HG03469 (cell line): ENCODE data around the gene BBS12.

Experiments
- ATAC-seq: cut with Tn5 transposase; IDR thresholded peaks from one replicate; pipeline ENCODE4 v1.9.1; 2021; ENCODE audit warnings: mild to moderate bottlenecking, moderate library complexity, moderate number of reproducible peaks; ENCODE audit not compliant: unreplicated experiment

Gene BBS12

GRCh38 chr4:122712782-122713181 lies 19.7 kb upstream of the BBS12 start:
- no peak for ATAC-seq

- no peak for ATAC-seq
Measured at GRCh38 chr4:122715221-122715620, 17.3 kb upstream of the BBS12 start.

DNA sequence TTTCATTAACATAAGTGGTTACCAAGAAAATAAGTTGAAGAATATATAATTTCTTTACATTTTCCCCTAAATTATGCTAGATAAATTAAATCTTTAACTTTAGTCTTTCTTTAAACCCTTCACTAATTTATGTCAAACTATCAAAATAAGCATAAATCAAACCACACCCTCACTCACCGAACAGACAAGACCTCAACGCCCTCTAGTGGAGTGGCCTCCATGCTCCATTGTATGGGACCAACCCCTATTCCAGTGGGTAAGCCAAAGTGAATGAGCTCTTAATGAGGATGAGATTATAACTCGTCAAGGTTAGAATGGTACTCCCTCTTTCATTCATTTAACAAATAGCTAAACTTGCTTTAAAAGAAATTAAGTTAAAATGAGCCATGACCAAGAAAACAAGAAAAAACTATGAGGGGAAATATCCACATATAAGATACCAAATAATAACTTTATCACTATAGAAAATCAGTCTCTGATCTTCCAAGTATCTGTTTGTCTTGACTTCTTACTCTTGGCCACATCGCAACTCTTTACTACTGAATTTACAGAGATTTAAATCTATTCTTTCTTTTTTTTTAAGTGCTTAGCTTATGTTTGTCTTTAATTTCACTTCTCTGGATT lies 15.6 kb upstream of the BBS12 start:
- no peak for ATAC-seq

DNA sequence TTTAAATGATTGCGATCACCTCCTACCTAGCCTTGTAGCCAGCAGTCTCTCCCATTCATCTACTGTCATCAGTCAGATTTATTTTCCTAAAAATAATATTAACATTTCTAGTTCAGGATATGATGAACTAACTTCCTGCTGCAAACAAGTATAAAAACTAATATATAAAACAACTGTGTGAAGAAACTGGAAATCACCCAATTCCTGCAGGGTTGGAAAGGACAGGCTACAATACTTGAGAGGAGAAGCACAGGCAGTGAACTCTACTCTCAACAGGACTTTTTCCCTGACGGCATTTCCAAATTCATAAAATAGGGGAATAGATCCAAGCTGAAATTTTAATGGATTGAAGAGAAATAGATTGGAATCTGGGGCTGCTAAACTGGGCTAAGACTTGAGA lies 14.2 kb upstream of the BBS12 start:
- no peak for ATAC-seq

GRCh38 chr4:122722256-122722655 lies 10.2 kb upstream of the BBS12 start:
- ATAC-seq = no peak

GRCh38 chr4:122728856-122729255 lies 3.6 kb upstream of the BBS12 start:
- no peak for ATAC-seq

- ATAC-seq = no peak
Measured at GRCh38 chr4:122731676-122732075, 828 bp upstream of the BBS12 start.

DNA sequence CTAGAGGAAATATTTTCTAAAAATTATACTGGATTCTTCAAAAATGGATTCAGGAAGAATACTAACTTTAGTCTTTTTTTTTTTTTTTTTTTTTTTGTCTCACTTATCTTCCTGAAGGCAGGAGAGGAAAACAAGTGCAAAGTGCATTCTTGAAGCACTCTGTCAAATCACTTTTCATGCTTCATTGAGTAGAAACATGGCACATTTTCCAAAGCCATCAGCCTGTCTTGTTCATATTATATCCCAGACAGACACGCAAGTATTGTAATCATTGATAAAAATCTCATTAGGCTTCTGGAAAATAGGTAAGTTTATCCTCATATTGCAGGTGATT lies 1.2 kb downstream of the BBS12 start:
- no peak for ATAC-seq

DNA sequence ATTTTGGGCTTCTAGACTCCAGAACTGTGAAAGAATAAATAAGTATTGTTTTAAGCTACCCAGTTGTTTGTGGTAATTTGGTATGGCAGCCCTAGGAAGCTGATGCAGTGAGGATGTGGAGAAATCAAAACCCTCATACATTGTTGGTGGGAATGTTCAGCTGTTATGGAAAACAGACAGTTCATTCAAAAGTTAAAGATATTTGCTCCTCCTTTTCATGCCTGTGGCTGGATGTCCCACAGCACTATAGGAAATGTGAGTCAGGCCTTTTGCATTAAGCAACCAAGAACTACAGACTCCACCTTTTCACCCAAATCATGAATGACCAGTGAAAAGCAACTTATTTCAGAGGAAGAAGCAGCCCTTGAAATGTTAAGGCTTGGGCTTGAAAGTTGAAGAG lies 6.7 kb downstream of the BBS12 start:
- no peak for ATAC-seq

- no peak for ATAC-seq
Measured at GRCh38 chr4:122742933-122743829, 10.7 kb downstream of the BBS12 start.

- no peak for ATAC-seq
Measured at GRCh38 chr4:122744229-122744628, 11.7 kb downstream of the BBS12 start.

GRCh38 chr4:122746485-122746965 lies 14.0 kb downstream of the BBS12 start:
- no peak for ATAC-seq

- no peak for ATAC-seq
Measured at GRCh38 chr4:122747068-122747467, 14.6 kb downstream of the BBS12 start.

DNA sequence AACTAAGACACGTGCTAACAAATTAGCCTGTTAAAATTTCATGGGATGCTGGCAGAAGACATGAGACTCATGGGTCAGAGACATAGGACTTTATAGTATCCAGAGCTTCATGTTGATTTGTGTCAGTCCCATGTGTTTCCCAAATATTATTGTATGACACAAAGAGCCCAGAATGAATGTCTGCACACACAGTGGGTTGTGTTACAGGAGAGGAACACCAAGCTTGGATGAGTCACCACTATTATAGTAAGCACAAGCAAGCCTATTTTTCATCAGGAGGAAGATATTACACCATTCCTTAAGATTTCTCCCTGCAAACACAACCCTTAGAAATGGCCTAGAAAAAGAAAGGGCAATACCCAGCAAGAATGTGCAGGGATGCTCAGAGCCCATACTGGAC lies 15.4 kb downstream of the BBS12 start:
- ATAC-seq = no peak

DNA sequence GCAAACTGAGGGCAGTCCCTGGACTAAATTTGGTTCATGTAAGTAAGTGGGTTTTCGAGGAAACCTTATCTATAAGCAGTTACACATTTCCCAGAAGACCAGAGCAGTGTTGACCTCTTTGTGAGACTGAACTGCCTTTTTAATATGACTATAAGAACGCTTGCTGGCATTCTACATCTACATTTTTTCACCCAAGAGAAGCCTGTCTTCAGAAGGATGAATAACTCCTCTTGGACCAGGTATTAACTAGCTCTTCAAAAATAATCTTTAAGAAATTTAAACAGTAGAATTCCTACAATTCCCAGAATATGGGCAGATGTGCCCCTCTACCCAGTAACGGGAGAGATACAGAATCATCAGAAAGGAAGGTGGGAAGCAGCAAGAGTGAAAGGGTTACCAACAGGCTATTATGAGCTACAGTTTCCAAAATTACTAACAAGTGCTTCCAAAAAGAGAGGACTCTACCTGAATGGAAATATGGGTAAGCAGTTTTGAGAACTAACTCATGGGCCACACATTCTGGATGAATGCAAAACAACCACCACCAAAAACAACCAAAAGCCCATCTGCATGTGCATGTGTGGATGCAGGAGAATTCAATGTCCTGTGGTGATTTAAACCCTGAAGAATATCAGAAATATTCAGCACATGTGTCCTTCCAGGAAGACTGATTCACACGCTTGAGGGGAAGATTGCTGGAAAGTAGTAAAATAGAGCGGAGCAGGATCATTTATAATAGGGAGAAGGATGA lies 17.4 kb downstream of the BBS12 start:
- no peak for ATAC-seq

DNA sequence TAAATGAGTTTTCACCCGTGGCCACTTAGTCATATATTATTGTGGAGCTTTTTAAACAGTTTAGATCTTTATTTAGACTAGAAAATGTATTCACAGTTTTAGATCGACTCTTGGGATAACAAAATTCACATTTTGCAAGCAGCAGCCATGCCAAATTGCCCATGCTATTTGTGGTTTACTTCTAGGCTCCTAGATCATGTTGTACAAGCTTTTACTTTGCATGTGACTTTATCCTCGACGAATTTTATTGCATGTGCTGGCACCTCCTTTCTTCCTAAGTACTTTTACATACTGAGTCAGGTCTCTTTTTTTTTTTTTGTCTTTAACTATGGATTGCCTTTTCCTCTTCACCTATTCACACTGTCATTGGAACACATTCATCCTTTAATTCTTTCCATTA lies 23.2 kb downstream of the BBS12 start:
- no peak for ATAC-seq

- ATAC-seq = no peak
Measured at GRCh38 chr4:122758033-122758432, 25.5 kb downstream of the BBS12 start.

DNA sequence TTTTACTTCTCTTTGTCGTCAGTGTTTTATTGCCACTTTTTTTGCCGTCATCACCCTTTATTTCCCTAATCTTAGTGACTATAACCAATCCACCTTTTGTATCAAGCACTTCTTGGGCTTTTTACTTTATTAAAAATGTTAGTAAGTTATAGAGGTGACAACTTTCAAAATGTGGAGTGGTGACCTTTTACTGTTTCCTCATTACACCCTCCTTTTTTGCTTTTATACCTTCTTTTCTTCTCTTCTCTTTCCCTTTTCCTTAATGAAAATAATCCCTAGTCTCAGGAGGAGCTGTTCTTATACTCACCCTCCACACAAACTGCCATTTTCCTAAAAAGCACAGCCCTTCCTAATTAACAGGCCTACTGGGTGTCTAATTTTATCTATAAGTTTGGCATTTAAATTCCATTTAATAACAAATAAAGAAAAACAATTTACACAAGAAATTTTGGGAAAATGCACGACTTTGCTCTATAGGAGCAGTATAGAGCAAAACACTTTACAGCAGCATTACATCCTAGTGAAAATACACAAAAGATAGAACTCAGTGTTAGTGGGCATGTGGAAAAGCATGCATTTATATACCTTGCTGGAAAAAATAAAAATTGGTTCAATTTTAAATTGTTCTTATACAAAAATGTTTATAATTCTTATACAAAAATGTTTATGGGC lies 27.3 kb downstream of the BBS12 start:
- ATAC-seq = no peak

DNA sequence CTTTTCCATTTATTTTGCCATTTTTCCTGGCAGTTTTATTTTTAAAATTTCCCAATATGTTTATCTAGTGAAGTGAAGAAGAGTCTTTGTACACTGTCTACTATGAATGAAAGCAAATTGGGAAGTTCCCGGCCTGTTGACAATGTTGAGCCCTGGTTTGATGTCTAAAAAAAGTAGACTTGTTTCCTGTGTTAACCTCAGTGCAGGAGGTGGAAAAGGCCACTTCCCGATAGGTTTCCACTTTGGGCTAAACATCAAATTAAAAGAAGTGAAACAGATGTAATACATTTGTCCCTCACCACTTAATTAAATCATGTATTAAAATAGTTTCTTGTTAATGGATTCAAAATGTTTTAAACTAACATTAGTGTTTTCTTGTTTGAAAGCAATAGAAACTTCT lies 30.0 kb downstream of the BBS12 start:
- ATAC-seq = no peak

- no peak for ATAC-seq
Measured at GRCh38 chr4:122762966-122763716, 30.6 kb downstream of the BBS12 start.
